Stimulated activated CD4-positive, alpha-beta T cell treated with anti-CD3 and anti-CD28 coated beads, Interleukin-1b, Interleukin-23, amount 100 ng/mL, for 48 hours (primary cell): Measurements from ENCODE around the gene NUAK2.

Experiments
- DNase-seq: peaks from one replicate; pipeline ENCODE4 v3.0.0-alpha.2; 2020

The NUAK2 gene

DNA sequence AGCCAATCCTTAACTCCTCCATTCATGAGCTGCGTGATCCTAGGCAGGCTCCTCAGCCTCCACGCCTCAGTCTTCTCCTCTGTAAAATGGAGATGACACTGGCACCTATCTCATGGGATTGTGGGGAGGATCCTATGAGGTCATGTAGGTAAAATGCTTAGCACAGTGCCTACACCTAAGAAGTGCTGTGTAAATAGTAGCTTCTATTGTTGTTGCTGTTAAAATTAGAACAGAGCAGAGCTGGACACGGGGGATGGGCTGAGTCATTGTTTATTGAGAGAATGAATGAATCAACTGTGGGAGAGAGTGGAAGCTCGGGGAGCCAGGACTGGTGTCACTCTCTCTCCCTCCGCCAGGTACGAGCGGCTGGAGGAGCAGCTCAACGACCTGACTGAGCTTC lies 50.8 kb downstream of the NUAK2 start:
- DNase-seq = no peak

DNA sequence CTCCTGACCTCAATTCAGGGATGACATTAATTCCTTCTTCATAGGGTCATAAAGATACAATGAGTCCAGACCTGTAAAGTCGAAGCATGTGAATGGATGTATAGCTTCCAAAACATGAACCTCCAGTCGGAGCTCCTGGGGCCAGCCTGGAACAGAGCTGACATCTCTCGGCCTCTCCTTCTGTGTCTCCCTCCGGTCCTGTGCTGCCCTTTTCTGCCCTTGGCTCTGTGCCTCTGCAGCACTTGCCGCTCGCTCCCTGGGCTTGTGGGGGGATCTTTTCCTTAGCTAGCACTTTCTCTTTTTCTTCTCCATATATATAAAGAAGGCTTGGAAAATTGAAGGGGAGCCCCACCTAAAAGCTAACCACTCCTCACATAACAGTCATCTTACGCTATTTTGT lies 51.3 kb downstream of the NUAK2 start:
- no peak for DNase-seq

DNA sequence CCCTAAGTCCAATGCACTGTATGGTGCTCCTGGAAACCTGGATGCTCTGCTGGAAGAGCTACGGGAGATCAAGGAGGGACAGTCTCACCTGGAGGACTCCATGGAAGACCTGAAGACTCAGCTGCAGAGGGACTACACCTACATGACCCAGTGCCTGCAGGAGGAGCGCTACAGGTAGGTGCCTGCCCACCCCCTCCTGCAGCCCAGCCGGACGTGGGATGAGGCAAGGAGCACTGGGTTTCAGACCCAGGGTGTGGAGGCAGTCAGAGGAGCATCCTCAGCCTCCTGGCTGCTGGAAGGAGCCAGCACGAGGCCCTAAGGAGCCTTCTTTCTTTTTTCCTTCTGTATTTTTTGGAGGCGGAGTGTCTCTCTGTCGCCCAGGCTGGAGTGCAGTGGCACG lies 51.8 kb downstream of the NUAK2 start:
- no peak for DNase-seq

DNA sequence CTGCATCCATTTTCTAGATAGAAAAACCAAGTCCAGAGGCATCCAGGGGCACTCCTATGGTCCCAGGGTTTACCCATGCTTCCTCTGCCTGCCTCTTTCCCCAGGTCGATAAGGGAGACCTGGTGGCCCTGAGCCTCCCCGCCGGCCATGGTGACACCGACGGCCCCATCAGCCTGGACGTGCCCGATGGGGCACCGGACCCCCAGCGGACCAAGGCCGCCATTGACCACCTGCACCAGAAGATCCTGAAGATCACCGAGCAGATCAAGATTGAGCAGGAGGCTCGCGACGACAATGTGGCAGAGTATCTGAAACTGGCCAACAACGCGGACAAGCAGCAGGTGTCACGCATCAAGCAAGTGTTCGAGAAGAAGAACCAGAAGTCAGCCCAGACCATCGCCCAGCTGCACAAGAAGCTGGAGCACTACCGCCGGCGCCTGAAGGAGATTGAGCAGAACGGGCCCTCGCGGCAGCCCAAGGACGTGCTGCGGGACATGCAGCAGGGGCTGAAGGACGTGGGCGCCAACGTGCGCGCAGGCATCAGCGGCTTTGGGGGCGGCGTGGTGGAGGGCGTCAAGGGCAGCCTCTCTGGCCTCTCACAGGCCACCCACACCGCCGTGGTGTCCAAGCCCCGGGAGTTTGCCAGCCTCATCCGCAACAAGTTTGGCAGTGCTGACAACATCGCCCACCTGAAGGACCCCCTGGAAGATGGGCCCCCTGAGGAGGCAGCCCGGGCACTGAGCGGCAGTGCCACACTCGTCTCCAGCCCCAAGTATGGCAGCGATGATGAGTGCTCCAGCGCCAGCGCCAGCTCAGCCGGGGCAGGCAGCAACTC lies 52.5 kb downstream of the NUAK2 start:
- DNase-seq = no peak

DNA sequence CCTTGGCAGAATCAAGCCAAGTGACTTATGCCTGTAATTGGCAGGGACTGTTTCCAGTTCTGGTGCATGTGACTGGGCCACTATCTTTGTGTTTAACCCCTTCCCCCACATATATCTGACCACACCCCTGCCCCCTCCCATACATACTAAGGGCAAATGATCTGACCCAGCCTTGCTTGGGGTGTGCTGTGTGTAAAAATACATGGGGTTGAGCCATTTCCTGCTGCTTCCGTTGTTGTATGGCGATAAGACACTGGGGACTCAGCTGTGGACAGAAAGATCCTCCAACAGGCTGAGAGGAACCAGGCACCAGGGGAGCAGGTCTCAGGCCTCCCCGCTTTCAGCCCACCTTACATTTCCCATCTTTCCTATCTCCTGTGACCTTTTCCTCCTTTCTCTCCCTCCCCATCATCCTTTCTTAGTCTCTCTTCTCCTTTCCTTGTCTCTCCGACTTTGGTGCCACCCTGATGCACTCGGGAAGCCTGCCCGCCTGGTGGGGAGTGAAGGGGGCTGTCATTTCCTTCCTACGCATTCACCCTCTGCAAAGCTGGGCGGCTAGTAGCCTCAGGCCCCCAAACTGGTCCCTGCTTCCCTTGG lies 54.1 kb downstream of the NUAK2 start:
- no peak for DNase-seq

DNA sequence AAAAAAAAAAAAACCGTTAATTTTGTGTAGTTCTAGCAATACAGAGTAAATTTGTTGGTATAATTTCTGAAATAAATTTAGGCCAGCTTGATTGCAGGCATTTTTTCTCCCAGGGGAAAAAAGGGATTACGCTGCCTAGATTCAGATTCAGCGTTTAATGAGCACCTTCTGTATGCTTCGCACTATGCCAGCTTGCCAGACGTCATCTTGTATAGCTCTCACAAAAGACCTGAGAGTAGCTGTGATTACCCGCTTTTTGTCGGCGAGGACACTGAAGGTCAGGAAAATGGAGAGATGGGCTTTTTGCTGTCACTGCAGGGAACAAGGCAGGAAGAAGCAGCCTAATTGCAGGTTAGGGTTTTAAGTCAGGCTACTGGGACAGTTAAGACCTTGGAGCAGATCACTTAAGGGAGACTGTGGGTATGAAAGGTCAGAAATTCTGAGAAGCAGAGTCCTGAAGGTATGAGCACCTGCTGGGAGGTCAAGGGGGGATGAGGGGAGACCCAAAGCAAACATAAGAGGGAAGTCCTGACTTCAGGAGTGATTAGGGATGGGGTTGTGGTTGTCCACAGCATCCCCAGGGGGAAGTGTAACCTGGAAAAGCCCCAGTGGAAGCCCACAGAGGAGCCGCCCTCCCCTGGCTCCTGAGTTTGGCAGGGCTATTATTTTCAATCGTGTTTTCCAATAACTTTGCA lies 54.8 kb downstream of the NUAK2 start:
- no peak for DNase-seq

DNA sequence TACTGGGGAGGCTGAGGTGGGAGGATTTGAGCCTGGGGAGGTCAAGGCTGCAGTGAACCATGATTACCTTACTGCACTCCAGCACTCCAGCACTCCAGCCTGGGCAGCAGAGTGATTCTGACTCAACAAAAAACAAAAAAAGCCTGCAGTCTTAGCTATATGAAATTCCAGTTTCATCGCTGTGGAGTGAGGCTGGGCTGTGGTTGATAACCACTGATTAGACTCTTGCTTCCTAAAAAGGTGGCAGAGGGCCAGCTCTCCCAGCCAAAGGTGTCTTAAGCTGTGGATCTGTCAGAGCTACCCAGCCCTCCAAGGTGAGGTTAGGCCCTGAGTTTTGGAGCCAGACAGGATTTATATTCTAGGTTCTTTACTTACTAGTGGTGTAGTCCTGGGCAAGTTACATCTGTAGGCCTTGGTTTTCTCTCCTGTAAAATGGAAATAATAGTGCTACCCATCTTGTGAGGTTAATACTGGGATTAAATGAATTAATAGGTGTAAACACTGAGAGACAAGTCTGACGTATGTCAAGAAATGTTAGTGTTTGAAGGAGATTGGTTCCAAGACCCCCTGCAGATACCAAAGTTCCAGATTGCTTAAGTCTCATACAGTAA lies 57.9 kb downstream of the NUAK2 start:
- no peak for DNase-seq

DNA sequence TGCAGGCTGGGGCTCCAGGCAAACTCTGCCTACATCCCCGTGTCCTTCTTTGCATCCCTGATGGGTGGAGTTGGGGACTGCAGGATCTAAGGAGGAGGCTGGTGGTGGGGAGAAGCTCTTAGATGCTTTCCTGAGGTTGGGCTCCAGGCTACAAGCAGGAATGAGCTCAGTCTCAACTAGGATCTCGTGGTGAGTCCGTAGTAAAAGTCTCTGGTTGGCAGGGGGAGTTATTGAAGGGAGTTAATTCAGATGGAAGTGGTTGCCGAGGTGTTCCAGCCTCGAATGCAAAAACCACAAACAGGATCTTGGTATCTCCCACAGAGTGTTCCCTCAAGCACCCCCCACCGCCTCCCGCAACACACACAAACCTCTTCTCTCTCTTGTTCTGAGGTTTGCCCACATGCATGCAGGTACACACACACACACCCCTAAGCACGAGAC lies 58.8 kb downstream of the NUAK2 start:
- DNase-seq = no peak

DNA sequence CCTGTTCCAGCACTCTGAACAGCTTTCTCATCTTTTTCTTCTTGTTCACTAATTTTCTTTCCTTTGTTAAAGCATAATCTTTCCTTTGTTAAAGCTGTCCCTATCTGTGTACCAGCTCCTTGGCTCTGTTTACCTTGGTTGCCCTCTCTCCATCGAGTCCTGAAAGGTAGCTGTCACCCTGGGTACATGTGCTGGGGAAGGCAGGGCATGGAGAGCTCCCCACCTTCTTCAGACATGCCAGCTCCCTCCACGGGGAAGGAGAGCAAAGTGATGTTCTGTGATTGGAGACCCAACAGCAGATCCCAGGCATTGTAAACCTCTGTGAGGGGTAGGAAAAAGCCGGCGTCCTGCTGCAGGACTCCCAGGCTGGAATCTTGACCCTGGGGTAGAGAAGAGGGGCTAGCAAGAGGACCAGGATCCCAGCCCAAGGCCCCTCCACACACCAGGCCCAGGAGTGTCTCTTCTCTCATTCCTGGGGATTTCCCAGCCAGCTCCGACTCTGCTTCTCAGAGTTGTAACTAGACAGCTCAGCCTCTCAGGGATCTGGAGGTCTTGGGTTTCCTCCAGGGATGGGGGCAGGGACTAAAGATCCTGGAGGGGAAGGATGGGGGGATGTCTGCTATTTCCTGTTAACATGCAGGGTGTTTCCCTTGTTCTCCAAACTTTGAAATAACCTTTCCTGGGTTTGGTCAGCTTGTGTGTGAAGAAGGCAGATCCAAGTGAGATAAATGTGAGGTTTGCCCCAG lies 59.4 kb downstream of the NUAK2 start:
- DNase-seq = no peak

DNA sequence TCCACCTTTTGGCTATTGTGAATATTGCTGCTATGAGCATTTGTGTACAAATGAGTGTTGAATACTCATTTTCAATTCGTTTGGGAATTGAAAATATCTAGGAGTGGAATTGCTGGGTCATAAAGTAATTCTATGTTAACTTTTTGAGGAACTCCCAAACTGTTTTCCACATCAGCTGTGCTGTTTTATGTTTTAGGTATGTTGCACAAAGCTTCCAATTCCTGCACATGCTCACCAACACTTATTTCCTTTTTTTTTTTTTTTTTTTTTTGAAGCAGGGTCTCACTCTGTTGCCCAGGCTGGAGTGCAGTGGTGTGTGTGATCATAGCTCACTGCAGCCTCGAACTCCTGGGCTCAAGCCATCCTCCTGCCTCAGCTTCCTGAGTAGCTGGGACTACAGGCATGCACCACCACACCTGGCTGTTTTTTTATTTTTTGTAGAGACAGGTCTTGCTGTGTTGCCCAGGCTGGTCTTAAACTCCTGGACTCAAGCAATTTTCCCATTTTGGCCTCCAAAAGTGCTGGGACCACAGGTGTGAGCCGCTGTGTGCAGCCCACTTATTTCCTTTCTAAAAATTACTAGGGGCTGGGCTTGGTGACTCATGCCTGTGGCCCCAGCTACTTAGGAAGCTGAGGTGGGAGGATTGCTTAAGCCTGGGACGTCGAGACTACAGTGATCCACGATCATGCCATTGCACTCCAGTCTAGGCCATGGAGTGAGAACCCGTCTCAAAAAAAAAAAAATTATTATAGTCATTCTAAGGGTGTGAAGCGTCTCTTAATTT lies 60.4 kb downstream of the NUAK2 start:
- DNase-seq = no peak

DNA sequence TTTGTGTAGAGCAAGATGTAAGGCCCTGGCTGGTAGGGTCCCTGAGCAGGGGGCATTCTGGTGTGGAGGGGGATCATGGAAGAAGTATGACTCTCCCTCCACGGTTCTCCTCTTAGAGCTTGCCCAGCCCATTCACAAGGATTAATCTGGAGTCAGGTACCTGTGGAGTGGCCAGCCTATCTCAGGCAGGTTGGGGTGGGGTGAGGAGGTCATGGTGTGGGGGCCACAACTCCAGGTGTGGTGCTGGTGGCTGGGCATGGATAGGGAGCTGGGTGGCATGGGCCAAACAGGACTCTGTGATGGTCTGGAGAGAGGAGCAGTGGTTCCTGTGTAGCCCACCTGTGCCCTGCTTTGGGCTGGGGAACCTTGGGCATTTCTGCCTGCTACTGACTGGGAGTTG lies 61.5 kb downstream of the NUAK2 start:
- no peak for DNase-seq

DNA sequence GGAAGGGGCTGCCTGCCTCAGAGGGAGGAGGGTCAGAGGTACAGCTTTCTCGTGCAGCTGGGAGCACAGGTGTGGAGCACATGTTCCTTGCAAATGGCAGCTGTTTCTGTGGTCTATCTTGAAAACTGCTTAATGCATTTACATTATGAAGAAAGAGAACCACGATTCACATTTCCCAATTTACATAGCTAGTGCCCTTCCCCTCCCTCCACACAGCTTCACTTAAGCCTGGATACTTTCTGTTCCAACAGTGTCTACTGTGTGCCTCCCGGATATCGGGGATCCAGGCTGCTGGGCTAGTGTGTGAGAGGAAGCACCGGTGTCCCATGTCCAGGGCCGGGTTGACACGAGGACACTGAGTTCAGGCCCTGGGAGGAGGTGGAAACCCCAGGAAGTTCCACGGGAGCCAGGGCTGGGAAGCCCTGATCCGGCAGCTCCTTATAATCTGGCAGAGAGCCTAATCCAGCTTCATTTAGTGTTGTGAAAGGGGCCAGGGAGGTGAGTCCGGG lies 62.2 kb downstream of the NUAK2 start:
- DNase-seq = no peak

DNA sequence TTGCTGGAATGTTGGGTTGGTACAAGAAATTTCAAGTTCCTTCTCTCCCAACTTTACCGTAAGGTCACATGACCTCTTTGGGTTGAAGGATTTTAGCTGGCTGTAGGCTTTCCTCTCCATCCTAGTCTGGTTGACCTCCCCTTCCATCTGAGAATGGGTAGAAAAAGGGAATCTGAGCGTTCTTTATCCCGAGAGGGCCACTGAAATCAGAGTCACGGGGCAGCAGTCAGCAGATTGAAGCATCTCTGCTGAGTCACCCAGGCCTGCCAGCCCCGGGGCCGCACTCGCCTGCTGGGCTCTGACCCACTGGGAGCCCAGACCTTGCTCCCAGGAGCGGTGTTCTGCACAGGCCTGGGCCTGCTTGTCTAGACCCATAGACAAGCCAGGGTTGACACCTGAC lies 62.8 kb downstream of the NUAK2 start:
- DNase-seq = no peak

DNA sequence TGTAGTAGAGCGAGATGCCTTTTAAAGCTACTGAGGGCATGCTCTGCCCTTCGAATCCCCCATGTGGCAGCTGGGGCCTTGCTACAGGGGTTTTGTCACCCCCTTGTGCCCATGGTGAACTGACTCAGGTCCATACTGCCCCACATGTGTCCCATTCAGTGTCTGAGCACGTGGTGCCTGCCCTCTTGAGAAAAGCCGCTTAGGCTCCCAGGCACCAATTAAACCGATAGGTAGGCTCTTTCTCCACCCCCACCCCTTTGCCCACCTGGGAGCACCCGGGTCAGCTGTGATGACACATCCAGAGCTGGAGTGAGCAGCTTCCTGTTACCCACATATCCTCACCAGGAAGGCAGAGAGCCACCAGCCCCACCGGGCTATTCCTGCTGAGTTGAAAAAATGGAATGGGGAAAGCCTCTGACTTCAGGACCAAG lies 63.3 kb downstream of the NUAK2 start:
- DNase-seq = no peak

DNA sequence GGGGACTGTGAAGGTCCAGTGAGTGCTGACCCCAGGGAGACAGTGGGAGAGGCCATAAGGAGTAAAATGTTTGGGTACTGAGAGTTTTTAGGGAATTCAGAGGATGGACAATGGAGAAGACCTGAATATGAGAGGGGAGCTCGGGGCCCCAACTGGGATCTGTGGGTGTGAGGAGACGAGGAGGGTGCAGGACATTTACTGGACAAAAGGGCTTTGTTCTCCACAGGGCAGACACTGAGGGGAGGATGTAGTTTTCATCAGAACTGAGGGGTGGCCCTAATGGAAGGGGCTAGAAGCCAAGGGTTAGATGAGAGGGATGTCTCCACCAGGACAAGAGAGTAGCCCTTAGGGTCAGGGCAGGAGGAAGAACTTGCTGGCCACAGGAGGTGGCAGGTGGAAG lies 63.8 kb downstream of the NUAK2 start:
- no peak for DNase-seq

DNA sequence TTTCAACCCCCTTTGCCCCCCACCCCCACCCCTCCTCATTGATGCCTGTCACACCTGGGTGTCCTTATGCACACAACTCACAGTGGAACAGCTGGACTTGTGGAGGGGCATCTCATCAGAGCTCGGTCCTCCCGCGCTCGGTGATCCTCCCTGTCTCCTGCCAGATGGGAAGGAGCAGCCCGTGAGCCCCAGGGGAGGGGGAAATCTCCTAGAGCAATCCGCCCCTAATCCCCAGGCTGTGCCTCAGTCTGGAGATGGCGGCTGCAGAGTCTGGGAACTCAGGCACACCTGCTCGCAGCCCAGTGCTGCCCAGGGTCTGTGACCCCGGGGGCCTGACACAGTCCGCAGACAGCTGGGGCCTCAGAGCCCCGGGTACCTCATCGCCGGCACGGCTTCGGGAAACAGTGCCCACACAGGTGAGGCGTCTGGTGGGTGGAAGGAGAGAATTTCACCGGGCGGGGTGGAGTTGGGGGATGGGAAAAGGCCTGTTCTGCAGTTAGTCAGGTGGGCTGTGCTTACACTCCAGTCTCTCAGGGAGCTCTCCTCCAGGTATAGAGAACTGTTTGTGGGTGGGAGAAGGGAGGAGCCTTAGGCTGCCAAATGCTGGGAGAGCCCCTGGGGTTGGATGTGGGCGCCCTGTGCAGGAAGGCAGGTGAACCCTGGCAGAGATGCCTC lies 64.5 kb downstream of the NUAK2 start:
- no peak for DNase-seq

DNA sequence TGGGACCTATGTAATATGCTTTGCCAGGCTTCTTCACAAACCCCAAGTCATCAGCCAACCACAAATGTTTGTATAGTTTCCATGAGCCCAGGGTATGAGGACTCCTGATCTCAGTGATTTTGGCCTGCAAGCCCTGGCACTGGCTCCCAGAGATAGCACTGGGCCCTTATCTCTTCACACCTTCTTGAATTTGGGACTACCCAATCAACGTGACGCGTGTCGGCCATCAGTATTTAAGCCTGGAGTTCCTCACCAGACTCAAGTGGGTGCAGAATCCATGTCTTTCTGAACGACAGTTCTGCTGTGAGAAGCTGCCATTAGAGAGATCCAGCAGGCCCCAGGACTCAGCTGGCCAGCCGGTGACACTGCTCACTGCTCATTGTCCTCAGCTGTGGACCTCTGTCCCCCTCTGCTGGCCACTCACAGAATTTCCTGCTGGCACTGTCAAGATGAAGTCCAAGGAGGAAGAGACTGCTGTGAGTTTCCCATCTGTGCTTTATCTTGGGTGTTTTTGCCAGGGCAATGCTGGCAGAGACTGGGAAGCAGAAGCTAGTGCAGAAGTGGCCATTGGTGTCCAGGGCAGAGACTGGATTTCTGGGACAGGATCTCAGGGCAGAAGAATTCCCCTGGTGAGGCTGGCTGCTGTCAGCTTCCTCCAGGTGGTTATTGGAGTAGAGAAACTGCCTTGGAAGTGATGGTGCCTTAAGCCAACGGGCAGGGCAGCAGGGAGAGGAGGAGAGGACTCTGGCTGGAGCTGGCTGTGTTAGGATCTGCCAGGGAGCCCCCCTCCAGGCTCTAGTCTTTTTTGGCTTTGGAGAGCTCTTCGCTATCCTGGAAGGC lies 65.4 kb downstream of the NUAK2 start:
- peak; percentile 85 for DNase-seq
